ENCODE results near the gene PLIN3.

PLIN3 gene

DNA sequence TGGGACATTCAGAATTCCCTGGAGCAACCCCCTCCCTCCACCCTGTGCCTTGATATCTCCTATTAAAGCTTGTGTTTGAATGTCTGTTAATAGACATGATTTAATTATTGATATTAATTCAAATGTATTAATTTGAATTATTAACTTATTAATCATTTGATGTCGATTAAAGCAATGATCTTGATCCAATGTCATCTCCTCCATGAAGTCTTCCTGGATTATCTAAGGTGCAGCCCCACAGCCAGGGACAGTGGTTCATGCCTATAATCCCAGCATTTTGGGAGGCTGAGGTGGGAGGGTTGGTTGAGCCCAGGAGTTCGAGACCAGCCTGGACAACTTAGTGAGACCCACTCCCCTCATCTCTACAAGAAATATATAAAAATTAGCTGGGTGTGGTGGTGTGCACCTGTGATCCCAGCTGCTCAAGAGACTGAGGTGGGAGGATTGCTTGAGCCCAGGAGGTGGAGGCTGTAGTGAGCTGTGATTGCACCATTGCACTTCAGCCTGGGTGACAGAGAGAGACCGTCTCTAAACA lies 66.3 kb downstream of the PLIN3 start:
- peaks cover 5% of the 10 kb centered on the region for H3K79me1 ChIP-seq (ENCODE audit: low read length)
- H2BK5ac ChIP-seq (ENCODE audit: low read depth, low read length, poor library complexity): no peak overlapping the region
- peak in 1 of 2 donors; percentile 48 for DNase-seq
- no peak overlapping the region for H3K14ac ChIP-seq (ENCODE audit: low read length)
- H4K91ac ChIP-seq (ENCODE audit: low read depth, low read length): no peak overlapping the region
- no peak overlapping the region for H4K8ac ChIP-seq (ENCODE audit: low read depth, low read length)
- H3K4me3 ChIP-seq (ENCODE audit: low read depth, low read length): no peak overlapping the region
- H3K4ac ChIP-seq (ENCODE audit: low read depth, low read length): no peak overlapping the region
- H3K18ac ChIP-seq (ENCODE audit: low read length): no peak overlapping the region
- no peak overlapping the region for H2BK12ac ChIP-seq (ENCODE audit: low read length)
- no peak overlapping the region for H2AFZ ChIP-seq (ENCODE audit: insufficient read depth, low read length, poor library complexity)
- H3K79me2 ChIP-seq (ENCODE audit: control insufficient read depth, insufficient read depth, low read length, poor library complexity): no peaks in the 10 kb centered on the region
- no peak overlapping the region for H3K27ac ChIP-seq (ENCODE audit: low read depth, low read length)
- H3K27me3 ChIP-seq (ENCODE audit: insufficient read depth, low read length): no peaks in the 10 kb centered on the region
- no peak overlapping the region for H2BK120ac ChIP-seq (ENCODE audit: insufficient read depth, low read length, poor library complexity)
- no peak overlapping the region for H2AK5ac ChIP-seq (ENCODE audit: low read length)
- peaks cover 4 to 5% of the 10 kb centered on the region in 2 experiments for H3K36me3 ChIP-seq (ENCODE audit: control insufficient read depth in 1 of 2, insufficient read depth in 2 of 2, low read length in 2 of 2)
- no peak overlapping the region for H3K23ac ChIP-seq (ENCODE audit: low read length)
- H4K12ac ChIP-seq (ENCODE audit: low read depth, low read length): no peak overlapping the region
- H3K9ac ChIP-seq (ENCODE audit: low read length): no peak overlapping the region
- peaks cover 3% of the 10 kb centered on the region for H3K9me3 ChIP-seq (ENCODE audit: insufficient read depth, low read depth, low read length)
- H3K4me2 ChIP-seq (ENCODE audit: low read length): peak overlapping the region; percentile 36
- no CpG with 5 or more reads among the region's 3 CpGs for WGBS (ENCODE audit: extremely low coverage, insufficient coverage, insufficient read length)
- peaks cover 0 to 7% of the 10 kb centered on the region in 2 experiments for H3K4me1 ChIP-seq (ENCODE audit: control insufficient read depth in 1 of 2, insufficient read depth in 2 of 2, low read length in 2 of 2)

DNA sequence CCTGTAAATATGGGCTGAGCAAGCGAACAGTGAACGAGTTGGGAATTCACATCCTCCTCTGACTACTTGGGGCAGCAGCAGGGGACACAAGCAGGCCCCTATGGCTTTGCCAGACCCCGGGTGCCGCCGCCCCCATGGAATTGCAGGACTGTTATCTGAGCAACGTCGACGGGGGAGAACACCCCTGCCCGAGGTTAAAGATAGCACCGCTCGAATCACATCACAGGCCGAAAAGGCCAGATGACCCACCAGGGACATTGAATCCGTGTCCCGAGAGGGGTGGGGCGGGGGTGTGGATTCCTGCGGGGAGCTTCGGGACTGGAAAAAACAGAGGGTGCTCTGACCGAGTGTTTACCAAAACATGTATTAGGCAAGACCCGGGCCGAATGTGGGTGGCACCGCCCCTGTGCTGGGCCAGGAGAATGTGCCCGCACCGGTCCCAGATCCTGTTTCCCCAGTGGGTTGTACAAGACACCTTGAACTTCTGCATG lies 66.8 kb downstream of the PLIN3 start:
- peak overlapping the region; percentile 4 for H2BK5ac ChIP-seq (ENCODE audit: low read depth, low read length, poor library complexity)
- no peak overlapping the region for H2BK12ac ChIP-seq (ENCODE audit: low read length)
- peak overlapping the region; percentile 6 for H3K14ac ChIP-seq (ENCODE audit: low read length)
- H3K4me1 ChIP-seq (ENCODE audit: control insufficient read depth in 1 of 2, insufficient read depth in 2 of 2, low read length in 2 of 2): peaks cover 0 to 7% of the 10 kb centered on the region in 2 experiments
- H3K9me3 ChIP-seq (ENCODE audit: insufficient read depth, low read depth, low read length): peaks cover 3% of the 10 kb centered on the region
- H4K91ac ChIP-seq (ENCODE audit: low read depth, low read length): peak overlapping the region; percentile 20
- H3K23ac ChIP-seq (ENCODE audit: low read length): no peak overlapping the region
- no peak overlapping the region for H3K4ac ChIP-seq (ENCODE audit: low read depth, low read length)
- WGBS (ENCODE audit: extremely low coverage, insufficient coverage, insufficient read length): no CpG with 5 or more reads among the region's 23 CpGs
- H4K8ac ChIP-seq (ENCODE audit: low read depth, low read length): no peak overlapping the region
- no peak overlapping the region for H2AFZ ChIP-seq (ENCODE audit: insufficient read depth, low read length, poor library complexity)
- no peak overlapping the region for H3K18ac ChIP-seq (ENCODE audit: low read length)
- H3K27ac ChIP-seq (ENCODE audit: low read depth, low read length): peak overlapping the region; percentile 16
- H3K79me1 ChIP-seq (ENCODE audit: low read length): peaks cover 5% of the 10 kb centered on the region
- H2BK120ac ChIP-seq (ENCODE audit: insufficient read depth, low read length, poor library complexity): no peak overlapping the region
- no peaks in the 10 kb centered on the region for H3K79me2 ChIP-seq (ENCODE audit: control insufficient read depth, insufficient read depth, low read length, poor library complexity)
- no peak overlapping the region for H2AK5ac ChIP-seq (ENCODE audit: low read length)
- no peak overlapping the region for H4K12ac ChIP-seq (ENCODE audit: low read depth, low read length)
- peaks cover 4 to 5% of the 10 kb centered on the region in 2 experiments for H3K36me3 ChIP-seq (ENCODE audit: control insufficient read depth in 1 of 2, insufficient read depth in 2 of 2, low read length in 2 of 2)
- H3K9ac ChIP-seq (ENCODE audit: low read length): no peak overlapping the region
- no peak overlapping the region for H3K4me3 ChIP-seq (ENCODE audit: low read depth, low read length)
- H3K4me2 ChIP-seq (ENCODE audit: low read length): peak overlapping the region; percentile 36
- DNase-seq: peak; percentile 98 to 99
- H3K27me3 ChIP-seq (ENCODE audit: insufficient read depth, low read length): no peaks in the 10 kb centered on the region

- Histone ChIP-seq H3K14ac (ENCODE audit: low read length) (no peak overlapping the region), H3K9me3 (ENCODE audit: insufficient read depth, low read depth, low read length) (no peaks in the 10 kb centered on the region), H4K12ac (ENCODE audit: low read depth, low read length) (no peak overlapping the region), H3K79me1 (ENCODE audit: low read length) (peaks cover 7% of the 10 kb centered on the region), H4K8ac (ENCODE audit: low read depth, low read length) (no peak overlapping the region), H3K18ac (ENCODE audit: low read length) (peak overlapping the region; percentile 6), H2BK12ac (ENCODE audit: low read length) (no peak overlapping the region), H3K79me2 (ENCODE audit: control insufficient read depth, insufficient read depth, low read length, poor library complexity) (peaks cover 12% of the 10 kb centered on the region), H3K23ac (ENCODE audit: low read length) (no peak overlapping the region), H2BK5ac (ENCODE audit: low read depth, low read length, poor library complexity) (no peak overlapping the region), H3K4me3 (ENCODE audit: low read depth, low read length) (no peak overlapping the region), H3K36me3 (ENCODE audit: control insufficient read depth in 1 of 2, insufficient read depth in 2 of 2, low read length in 2 of 2) (peaks cover 28 to 30% of the 10 kb centered on the region in 2 experiments), H2AK5ac (ENCODE audit: low read length) (no peak overlapping the region), H2BK120ac (ENCODE audit: insufficient read depth, low read length, poor library complexity) (no peak overlapping the region), H3K27ac (ENCODE audit: low read depth, low read length) (no peak overlapping the region), H4K91ac (ENCODE audit: low read depth, low read length) (no peak overlapping the region), H3K4me2 (ENCODE audit: low read length) (no peak overlapping the region), H2AFZ (ENCODE audit: insufficient read depth, low read length, poor library complexity) (no peak overlapping the region), H3K4me1 (ENCODE audit: control insufficient read depth in 1 of 2, insufficient read depth in 2 of 2, low read length in 2 of 2) (peaks cover 6 to 12% of the 10 kb centered on the region in 2 experiments), H3K9ac (ENCODE audit: low read length) (no peak overlapping the region), H3K4ac (ENCODE audit: low read depth, low read length) (no peak overlapping the region), H3K27me3 (ENCODE audit: insufficient read depth, low read length) (no peaks in the 10 kb centered on the region)
- WGBS (ENCODE audit: extremely low coverage, insufficient coverage, insufficient read length): no CpG with 5 or more reads among the region's 9 CpGs
- DNase-seq: peak in 1 of 2 donors; percentile 9
These were observed 72.1 kb downstream of the PLIN3 start for GRCh38 chr19:4795400-4795799.

DNA sequence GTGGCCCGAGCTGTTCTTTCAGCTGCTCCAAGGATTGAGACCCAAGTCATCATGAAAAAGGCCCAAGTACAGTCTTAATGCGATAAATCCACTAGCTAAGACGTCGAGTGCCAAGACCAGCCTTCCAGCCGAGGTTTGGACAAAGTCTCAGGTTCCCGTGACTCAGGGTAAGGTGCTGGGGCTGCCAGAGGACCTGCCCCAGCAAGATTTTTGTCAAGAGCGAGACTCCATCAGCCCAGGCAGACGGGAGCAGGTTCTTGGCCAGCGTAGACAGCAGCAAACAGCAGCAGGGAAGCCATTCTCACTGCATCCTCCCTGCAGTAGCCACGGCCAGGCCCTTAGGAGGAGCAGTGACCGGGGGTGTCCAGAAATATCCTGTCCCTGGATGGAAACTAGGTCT lies 72.5 kb downstream of the PLIN3 start:
- Histone ChIP-seq H3K4me2 (ENCODE audit: low read length) (no peak overlapping the region), H3K79me2 (ENCODE audit: control insufficient read depth, insufficient read depth, low read length, poor library complexity) (peaks cover 12% of the 10 kb centered on the region), H3K23ac (ENCODE audit: low read length) (no peak overlapping the region), H2BK12ac (ENCODE audit: low read length) (no peak overlapping the region), H3K18ac (ENCODE audit: low read length) (no peak overlapping the region), H3K4me3 (ENCODE audit: low read depth, low read length) (no peak overlapping the region), H2BK120ac (ENCODE audit: insufficient read depth, low read length, poor library complexity) (no peak overlapping the region), H3K14ac (ENCODE audit: low read length) (no peak overlapping the region), H3K79me1 (ENCODE audit: low read length) (peaks cover 4% of the 10 kb centered on the region), H3K4ac (ENCODE audit: low read depth, low read length) (peak overlapping the region; percentile 2), H4K12ac (ENCODE audit: low read depth, low read length) (no peak overlapping the region), H3K9ac (ENCODE audit: low read length) (no peak overlapping the region), H4K8ac (ENCODE audit: low read depth, low read length) (no peak overlapping the region), H2BK5ac (ENCODE audit: low read depth, low read length, poor library complexity) (no peak overlapping the region), H2AFZ (ENCODE audit: insufficient read depth, low read length, poor library complexity) (no peak overlapping the region), H4K91ac (ENCODE audit: low read depth, low read length) (no peak overlapping the region), H3K27ac (ENCODE audit: low read depth, low read length) (no peak overlapping the region), H3K9me3 (ENCODE audit: insufficient read depth, low read depth, low read length) (no peaks in the 10 kb centered on the region), H2AK5ac (ENCODE audit: low read length) (no peak overlapping the region), H3K4me1 (ENCODE audit: control insufficient read depth in 1 of 2, insufficient read depth in 2 of 2, low read length in 2 of 2) (peaks cover 6 to 9% of the 10 kb centered on the region in 2 experiments), H3K36me3 (ENCODE audit: control insufficient read depth in 1 of 2, insufficient read depth in 2 of 2, low read length in 2 of 2) (peaks cover 28 to 30% of the 10 kb centered on the region in 2 experiments), H3K27me3 (ENCODE audit: insufficient read depth, low read length) (no peaks in the 10 kb centered on the region)
- DNase-seq: peak in 1 of 2 donors; percentile 22
- WGBS (ENCODE audit: extremely low coverage, insufficient coverage, insufficient read length): no CpG with 5 or more reads among the region's 11 CpGs
